ENCODE data around the gene GPR137C. TPM values are rescaled to one million over a fixed set of nuclear protein-coding genes. Genes with fewer than 3 reads are reported as not detected.

GPR137C gene
- total and polyA plus RNA-seq, 2 of the 8 experiments (the other 6 are each of a cell fraction or from before 2014, with no cell fraction given) = 2.7 to 4.3 TPM

DNA sequence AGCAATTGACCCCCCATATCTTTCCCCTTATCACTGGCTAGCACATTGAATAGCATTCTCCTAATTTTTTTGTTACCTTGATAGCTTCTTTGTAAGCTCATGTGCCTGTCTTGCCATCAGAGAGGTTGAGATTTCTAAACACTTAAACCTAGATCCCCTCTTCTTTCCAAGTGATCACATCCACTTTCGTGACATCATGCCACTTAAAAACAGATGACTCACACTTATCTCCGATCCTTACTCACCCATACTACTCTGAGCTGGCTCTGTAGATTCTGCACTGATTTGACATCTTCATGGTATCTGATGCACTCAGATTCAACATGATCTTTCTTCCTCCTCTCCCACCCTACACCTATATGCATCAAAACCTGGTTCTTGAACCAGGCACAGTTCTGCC lies 10.5 kb downstream of the GPR137C start:
- no peak overlapping the region for H3K27ac ChIP-seq (ENCODE audit: low read depth, low read length)
- ChIA-PET CTCF (ENCODE audit: partially characterized antibody) (interaction anchor here (1.2 to 1.3 kb wide), 2 partner anchors 9 to 1367 kb away, joined by 3 to 6 read pairs; no protein-coding TSS in a partner anchor), POLR2A (ENCODE audit: partially characterized antibody) (interaction anchor here (1.4 to 2.4 kb wide), 2 partner anchors 11 to 149 kb away, joined by 3 to 7 read pairs; partner anchors contain the start of genes GPR137C and TXNDC16)
- H3K4me2 ChIP-seq (ENCODE audit: insufficient read depth in 1 of 2, low read depth in 2 of 2, low read length in 2 of 2) = no peak overlapping the region
- no peak overlapping the region for H2BK12ac ChIP-seq (ENCODE audit: low read depth, low read length)
- H3K18ac ChIP-seq (ENCODE audit: extremely low read depth, low read length) = no peak overlapping the region
- H3K27me3 ChIP-seq (replicated peaks in 1 of 4; ENCODE audit: control insufficient read depth in 3 of 4, extremely low read depth in 1 of 4, insufficient read depth in 3 of 4, low read length in 3 of 4) = no peaks in the 10 kb centered on the region
- no peak overlapping the region for H2BK120ac ChIP-seq (replicated peaks; ENCODE audit: low read depth, low read length)
- H4K5ac ChIP-seq (ENCODE audit: insufficient read length, low read depth, low read length) = no peak overlapping the region
- no peaks in the 10 kb centered on the region for H3K23me2 ChIP-seq (ENCODE audit: low read depth, low read length)
- no peak overlapping the region for H3K56ac ChIP-seq (replicated peaks; ENCODE audit: insufficient read length, low read depth, low read length)
- H3K4ac ChIP-seq (replicated peaks; ENCODE audit: insufficient read length, low read depth, low read length) = no peak overlapping the region
- H4K20me1 ChIP-seq (replicated peaks in 1 of 2; ENCODE audit: control insufficient read depth in 1 of 2, insufficient read depth in 2 of 2, low read length in 2 of 2) = no peaks in the 10 kb centered on the region
- H3K36me3 ChIP-seq (ENCODE audit: control insufficient read depth in 2 of 4, insufficient read depth in 4 of 4, low read length in 3 of 4) = no peaks in the 10 kb centered on the region
- no peak overlapping the region for H4K8ac ChIP-seq (ENCODE audit: extremely low read depth, insufficient read depth, low read length)
- no peak overlapping the region for H3K9ac ChIP-seq (replicated peaks in 1 of 4; ENCODE audit: extremely low read depth in 1 of 4, low read depth in 3 of 4, low read length in 3 of 4)
- H2BK15ac ChIP-seq (ENCODE audit: low read length) = no peak overlapping the region
- WGBS, 2 experiments (ENCODE audit: extremely low coverage in 1 of 2, insufficient coverage in 1 of 2, insufficient read length in 1 of 2, insufficient replicate concordance in 2 of 2, low coverage in 1 of 2, low lambda C conversion rate in 2 of 2, missing lambda C conversion rate in 1 of 2) = 83% methylated on average over 2 of the region's 2 CpGs; no CpG with 5 or more reads in 1 of the 2 experiments
- DNase-seq (ENCODE audit: low read depth in 1 of 2, low spot score in 2 of 2) (no peak), FAIRE-seq (no peak)
- H2BK5ac ChIP-seq (ENCODE audit: low read depth, low read length) = no peak overlapping the region
- H3K14ac ChIP-seq (ENCODE audit: insufficient read length) = no peak overlapping the region
- H3K9me3 ChIP-seq (ENCODE audit: insufficient read depth in 2 of 2, low read depth in 1 of 2, low read length in 1 of 2) = peaks cover 0 to 5% of the 10 kb centered on the region in 2 experiments; a peak in 1 of 4 replicates
- no peak overlapping the region for H4K91ac ChIP-seq (replicated peaks; ENCODE audit: insufficient read length, low read length)
- 0 out of 7 replicates have a peak, but pooled peaks cover 0 to under 1% (median 0%) of the 10 kb centered on the region in 4 experiments for H3K4me1 ChIP-seq (replicated peaks in 1 of 4; ENCODE audit: control insufficient read depth in 3 of 4, insufficient read depth in 4 of 4, low read length in 3 of 4)
- H2AFZ ChIP-seq (ENCODE audit: low read length) = no peak overlapping the region
- H2BK20ac ChIP-seq (ENCODE audit: low read length) = no peak overlapping the region
- no peak overlapping the region for H3K23ac ChIP-seq (ENCODE audit: insufficient read length)
- no peak overlapping the region for H2AK5ac ChIP-seq (ENCODE audit: low read depth, low read length)
- no peaks in the 10 kb centered on the region for H3K79me2 ChIP-seq (ENCODE audit: control insufficient read depth in 1 of 2, insufficient read depth in 2 of 2, low read length in 2 of 2)
- no peak overlapping the region for H3K4me3 ChIP-seq (ENCODE audit: extremely low read depth in 1 of 4, insufficient read depth in 2 of 4, low read depth in 3 of 4, low read length in 4 of 4)
- H3K79me1 ChIP-seq (ENCODE audit: low read depth, low read length) = no peaks in the 10 kb centered on the region
- no peak for TF ChIP-seq POLR2AphosphoS5 (IDR thresholded peaks at IDR 0.05; ENCODE audit: low read depth, low read length)
- no peak for TF ChIP-seq PHF8 (conservative IDR thresholded peaks at IDR 0.05; ENCODE audit: low read depth, low read length)
- no peak for TF ChIP-seq CEBPB (IDR thresholded peaks at IDR 0.05; ENCODE audit: low read depth, low read length)
- no peak for TF ChIP-seq CBX8 (IDR thresholded peaks at IDR 0.05; ENCODE audit: borderline replicate concordance, low read depth, low read length)
- TF ChIP-seq TCF12 (IDR thresholded peaks at IDR 0.05; ENCODE audit: low read depth, low read length) = no peak
- TF ChIP-seq RFX5 (IDR thresholded peaks at IDR 0.05; ENCODE audit: borderline replicate concordance, low read depth, low read length) = no peak
- no peak for TF ChIP-seq BCL11A (IDR thresholded peaks at IDR 0.05; ENCODE audit: low read depth in 2 of 2, low read length in 2 of 2)
- no peak for TF ChIP-seq POLR2A (IDR thresholded peaks at IDR 0.05; ENCODE audit: control extremely low read depth in 1 of 2, low read depth in 2 of 2, low read length in 2 of 2)
- no peak for TF ChIP-seq POU5F1 (IDR thresholded peaks at IDR 0.05; ENCODE audit: low read depth, low read length)
- no peak for TF ChIP-seq TAF1 (IDR thresholded peaks at IDR 0.05; ENCODE audit: low read depth, low read length)
- TF ChIP-seq HDAC6 (IDR thresholded peaks at IDR 0.05; ENCODE audit: low read depth, low read length) = no peak
- TF ChIP-seq GABPA (IDR thresholded peaks at IDR 0.05; ENCODE audit: borderline replicate concordance, insufficient read depth, low read length) = no peak
- no peak for TF ChIP-seq SRF (IDR thresholded peaks at IDR 0.05; ENCODE audit: low read depth, low read length)
- no peak for TF ChIP-seq SUZ12 (IDR thresholded peaks at IDR 0.05; ENCODE audit: low read length)
